ENCODE measurements around the gene GREB1L. TPM values are rescaled to one million over a fixed set of nuclear protein-coding genes. Genes with fewer than 3 reads are reported as not detected.
A peak's percentile ranks its signal among the peaks of the same experiment; 100 is the strongest.

The GREB1L gene
- total and polyA plus RNA-seq, 2 experiments from 2014 or later: 4.2 to 7.8 TPM

- TF ChIP-seq CTCF (IDR thresholded peaks at IDR 0.05; ENCODE audit: low read depth, low read length): no peak
- DNase-seq (ENCODE audit: low read depth in 1 of 2, low spot score in 1 of 2): no peak
- Histone ChIP-seq H3K27me3 (no peaks in the 10 kb centered on the region), H3K4me1 (ENCODE audit: low read depth) (peaks cover 6% of the 10 kb centered on the region), H3K27ac (no peak overlapping the region), H3K4me3 (no peak overlapping the region), H3K36me3 (no peaks in the 10 kb centered on the region), H3K9me3 (ENCODE audit: low read depth) (no peaks in the 10 kb centered on the region)
Observed at GRCh38 chr18:21255211-21255610, 13.2 kb downstream of the GREB1L start.

GRCh38 chr18:21257386-21257785, 15.4 kb downstream of the GREB1L start:
- Histone ChIP-seq H3K4me3 (no peak overlapping the region), H3K36me3 (no peaks in the 10 kb centered on the region), H3K27ac (no peak overlapping the region), H3K9me3 (ENCODE audit: low read depth) (no peaks in the 10 kb centered on the region), H3K27me3 (no peaks in the 10 kb centered on the region), H3K4me1 (ENCODE audit: low read depth) (peaks cover 7% of the 10 kb centered on the region)
- TF ChIP-seq CTCF (IDR thresholded peaks at IDR 0.05; ENCODE audit: low read depth, low read length): no peak
- DNase-seq (ENCODE audit: low read depth in 1 of 2, low spot score in 1 of 2): peak in 1 of 2 donors; percentile 11

- no peak for TF ChIP-seq CTCF (IDR thresholded peaks at IDR 0.05; ENCODE audit: low read depth, low read length)
- no peak for DNase-seq (ENCODE audit: low read depth in 1 of 2, low spot score in 1 of 2)
- Histone ChIP-seq H3K4me3 (no peak overlapping the region), H3K4me1 (ENCODE audit: low read depth) (peaks cover 31% of the 10 kb centered on the region), H3K27me3 (no peaks in the 10 kb centered on the region), H3K36me3 (no peaks in the 10 kb centered on the region), H3K27ac (no peak overlapping the region), H3K9me3 (ENCODE audit: low read depth) (no peaks in the 10 kb centered on the region)
Observed at GRCh38 chr18:21260621-21261020, 18.6 kb downstream of the GREB1L start.

GRCh38 chr18:21261352-21261751, 19.3 kb downstream of the GREB1L start:
- peaks cover 36% of the 10 kb centered on the region for H3K4me1 ChIP-seq (ENCODE audit: low read depth)
- TF ChIP-seq CTCF (IDR thresholded peaks at IDR 0.05; ENCODE audit: low read depth, low read length): no peak
- no peaks in the 10 kb centered on the region for H3K9me3 ChIP-seq (ENCODE audit: low read depth)
- H3K36me3 ChIP-seq: no peaks in the 10 kb centered on the region
- H3K27ac ChIP-seq: no peak overlapping the region
- H3K27me3 ChIP-seq: no peaks in the 10 kb centered on the region
- DNase-seq (ENCODE audit: low read depth in 1 of 2, low spot score in 1 of 2): no peak
- no peak overlapping the region for H3K4me3 ChIP-seq

GRCh38 chr18:21262244-21262643, 20.2 kb downstream of the GREB1L start:
- H3K4me1 ChIP-seq (ENCODE audit: low read depth): peaks cover 36% of the 10 kb centered on the region

More at GRCh38 chr18:21262244-21262643, 20.2 kb downstream of the GREB1L start:
- DNase-seq (ENCODE audit: low read depth in 1 of 2, low spot score in 1 of 2): no peak
- no peaks in the 10 kb centered on the region for H3K27me3 ChIP-seq
- no peak for TF ChIP-seq CTCF (IDR thresholded peaks at IDR 0.05; ENCODE audit: low read depth, low read length)
- no peak overlapping the region for H3K4me3 ChIP-seq
- no peak overlapping the region for H3K27ac ChIP-seq
- no peaks in the 10 kb centered on the region for H3K36me3 ChIP-seq
- no peaks in the 10 kb centered on the region for H3K9me3 ChIP-seq (ENCODE audit: low read depth)

Data from cardiac muscle cell (in vitro differentiated cells and primary cell).